T-helper 17 cell (primary cell): ENCODE results near the gene WNT7A. TPM values are rescaled to one million over a fixed set of nuclear protein-coding genes. Genes with fewer than 3 reads are reported as not detected.

Source experiments
- ATAC-seq: fragments of 150-1000 bp; cut with Tn5 transposase; 2 replicates; pipeline ENCODE4 v1.10.0; 2021; ENCODE audit warnings: mild to moderate bottlenecking, moderate library complexity
- DNase-seq, 3 donors: peaks; one replicate each; pipeline versions ENCODE4 v3.0.0 to v3.0.0-alpha.2; 2020 to 2021
- H3K9me3 ChIP-seq: one replicate; pipeline ENCODE4 v1.7.0; 2013; ENCODE audit warnings: low read length, mild to moderate bottlenecking; ENCODE audit not compliant: control insufficient read depth, poor library complexity, severe bottlenecking
- H3K27ac Mint-ChIP-seq: one replicate; pipeline ENCODE4 v1.8.0; 2022; ENCODE audit warnings: mild to moderate bottlenecking, moderate library complexity, mixed read lengths
- H3K27me3 Mint-ChIP-seq: one replicate; pipeline ENCODE4 v1.8.0; 2022; ENCODE audit warnings: mixed read lengths
- H3K36me3 Mint-ChIP-seq: one replicate; pipeline ENCODE4 v1.8.0; 2022; ENCODE audit warnings: low read depth, mixed read lengths
- H3K4me1 Mint-ChIP-seq: one replicate; pipeline ENCODE4 v1.8.0; 2022; ENCODE audit warnings: mild to moderate bottlenecking, mixed read lengths
- H3K4me3 Mint-ChIP-seq: one replicate; pipeline ENCODE4 v1.8.0; 2022; ENCODE audit warnings: mild to moderate bottlenecking, moderate library complexity, mixed read lengths
- total RNA-seq, 4 donors: library from RNA in 2 of 4; stranded (reverse) in 2 of 4; gene quantifications; one replicate each; pipeline ENCODE4 v1.2.3 and lab custom pipeline; 2022 to 2026

Gene WNT7A
- total RNA-seq, 2 donors from 2014 or later = 10.1 to 14.5 TPM

GRCh38 chr3:13843351-13843750 lies 36.5 kb downstream of the WNT7A start:
- DNase-seq (no peak), ATAC-seq (no peak)
- Mint-ChIP-seq H3K4me3 (no peak overlapping the region), H3K36me3 (no peaks in the 10 kb centered on the region), H3K4me1 (peaks cover 5% of the 10 kb centered on the region), H3K27me3 (no peaks in the 10 kb centered on the region), H3K27ac (no peak overlapping the region)
- H3K9me3 ChIP-seq = no peaks in the 10 kb centered on the region

GRCh38 chr3:13842226-13842625 lies 37.6 kb downstream of the WNT7A start:
- Mint-ChIP-seq H3K27ac (no peak overlapping the region), H3K27me3 (no peaks in the 10 kb centered on the region), H3K4me1 (no peaks in the 10 kb centered on the region), H3K36me3 (no peaks in the 10 kb centered on the region), H3K4me3 (no peak overlapping the region)
- no peaks in the 10 kb centered on the region for H3K9me3 ChIP-seq
- no peak for DNase-seq
- no peak for ATAC-seq

GRCh38 chr3:13841826-13842225 lies 38.0 kb downstream of the WNT7A start:
- H3K9me3 ChIP-seq = no peaks in the 10 kb centered on the region
- H3K27ac Mint-ChIP-seq = no peak overlapping the region
- no peaks in the 10 kb centered on the region for H3K4me1 Mint-ChIP-seq
- H3K36me3 Mint-ChIP-seq = no peaks in the 10 kb centered on the region
- no peak for DNase-seq
- no peak overlapping the region for H3K4me3 Mint-ChIP-seq
- no peak for ATAC-seq
- H3K27me3 Mint-ChIP-seq = no peaks in the 10 kb centered on the region

GRCh38 chr3:13841141-13841540 lies 38.7 kb downstream of the WNT7A start:
- no peak for ATAC-seq
- no peak for DNase-seq
- Mint-ChIP-seq H3K36me3 (no peaks in the 10 kb centered on the region), H3K4me3 (no peak overlapping the region), H3K27me3 (no peaks in the 10 kb centered on the region), H3K27ac (no peak overlapping the region), H3K4me1 (no peaks in the 10 kb centered on the region)
- H3K9me3 ChIP-seq = no peaks in the 10 kb centered on the region

- H3K4me3 Mint-ChIP-seq = no peak overlapping the region
- H3K9me3 ChIP-seq = no peaks in the 10 kb centered on the region
- H3K27me3 Mint-ChIP-seq = no peaks in the 10 kb centered on the region
- peaks cover 4% of the 10 kb centered on the region for H3K4me1 Mint-ChIP-seq
- H3K36me3 Mint-ChIP-seq = no peaks in the 10 kb centered on the region
- DNase-seq (no peak), ATAC-seq (no peak)
- H3K27ac Mint-ChIP-seq = no peak overlapping the region
Measured at GRCh38 chr3:13840456-13840855, 39.4 kb downstream of the WNT7A start.

- Mint-ChIP-seq H3K4me3 (no peak overlapping the region), H3K36me3 (peaks cover under 1% of the 10 kb centered on the region), H3K27me3 (peaks cover 2% of the 10 kb centered on the region)
Measured at GRCh38 chr3:13839726-13840340, 40.0 kb downstream of the WNT7A start.

GRCh38 chr3:13839253-13839652 lies 40.6 kb downstream of the WNT7A start:
- H3K4me1 Mint-ChIP-seq = peaks cover 13% of the 10 kb centered on the region
- peaks cover 5% of the 10 kb centered on the region for H3K27me3 Mint-ChIP-seq
- H3K9me3 ChIP-seq = no peaks in the 10 kb centered on the region
- H3K27ac Mint-ChIP-seq = no peak overlapping the region
- no peak overlapping the region for H3K4me3 Mint-ChIP-seq
- H3K36me3 Mint-ChIP-seq = peaks cover 3% of the 10 kb centered on the region
- no peak for DNase-seq
- no peak for ATAC-seq

More at GRCh38 chr3:13839726-13840340, 40.0 kb downstream of the WNT7A start:
- peaks cover 8% of the 10 kb centered on the region for H3K4me1 Mint-ChIP-seq
- ATAC-seq (no peak), DNase-seq (no peak)
- H3K9me3 ChIP-seq = no peaks in the 10 kb centered on the region
- H3K27ac Mint-ChIP-seq = no peak overlapping the region

GRCh38 chr3:13838421-13838820 lies 41.5 kb downstream of the WNT7A start:
- ATAC-seq = no peak

GRCh38 chr3:13837751-13838150 lies 42.1 kb downstream of the WNT7A start:
- Mint-ChIP-seq H3K36me3 (peaks cover 6% of the 10 kb centered on the region), H3K27me3 (peaks cover 5% of the 10 kb centered on the region), H3K4me3 (no peak overlapping the region), H3K27ac (no peak overlapping the region), H3K4me1 (peaks cover 21% of the 10 kb centered on the region)
- no peak for ATAC-seq
- no peak for DNase-seq
- H3K9me3 ChIP-seq = no peaks in the 10 kb centered on the region

More at GRCh38 chr3:13838421-13838820, 41.5 kb downstream of the WNT7A start:
- no peaks in the 10 kb centered on the region for H3K9me3 ChIP-seq
- peaks cover 15% of the 10 kb centered on the region for H3K4me1 Mint-ChIP-seq
- H3K27me3 Mint-ChIP-seq = peaks cover 5% of the 10 kb centered on the region
- H3K4me3 Mint-ChIP-seq = no peak overlapping the region
- no peak for DNase-seq
- peaks cover 3% of the 10 kb centered on the region for H3K36me3 Mint-ChIP-seq
- H3K27ac Mint-ChIP-seq = no peak overlapping the region

- no peak overlapping the region for H3K4me3 Mint-ChIP-seq
Measured at GRCh38 chr3:13836658-13837587, 42.9 kb downstream of the WNT7A start.

GRCh38 chr3:13835246-13835645 lies 44.6 kb downstream of the WNT7A start:
- H3K9me3 ChIP-seq = no peaks in the 10 kb centered on the region
- ATAC-seq (no peak), DNase-seq (no peak)
- H3K27me3 Mint-ChIP-seq = peaks cover 5% of the 10 kb centered on the region
- peaks cover 28% of the 10 kb centered on the region for H3K4me1 Mint-ChIP-seq
- no peak overlapping the region for H3K4me3 Mint-ChIP-seq
- peaks cover 8% of the 10 kb centered on the region for H3K36me3 Mint-ChIP-seq
- no peak overlapping the region for H3K27ac Mint-ChIP-seq

More at GRCh38 chr3:13836658-13837587, 42.9 kb downstream of the WNT7A start:
- Mint-ChIP-seq H3K4me1 (peaks cover 24% of the 10 kb centered on the region), H3K27me3 (peaks cover 5% of the 10 kb centered on the region), H3K27ac (no peak overlapping the region), H3K36me3 (peaks cover 6% of the 10 kb centered on the region)
- ATAC-seq (no peak), DNase-seq (no peak)
- no peaks in the 10 kb centered on the region for H3K9me3 ChIP-seq

GRCh38 chr3:13834258-13835035 lies 45.4 kb downstream of the WNT7A start:
- Mint-ChIP-seq H3K4me3 (no peak overlapping the region), H3K36me3 (peaks cover 8% of the 10 kb centered on the region), H3K4me1 (peaks cover 31% of the 10 kb centered on the region), H3K27me3 (peaks cover 5% of the 10 kb centered on the region), H3K27ac (no peak overlapping the region)
- no peaks in the 10 kb centered on the region for H3K9me3 ChIP-seq
- no peak for DNase-seq
- ATAC-seq = no peak
